HG02885 (cell line): ENCODE results near the gene ADCY7.
"Not testable (repeated sequence)": the region's sequence is repeated elsewhere in the genome, so short reads cannot be mapped to it uniquely, and the experiment has no call there.

Source experiments
- ATAC-seq: cut with Tn5 transposase; IDR thresholded peaks from one replicate; pipeline ENCODE4 v1.9.1; 2021; ENCODE audit warnings: mild to moderate bottlenecking; ENCODE audit not compliant: unreplicated experiment, poor library complexity

Gene ADCY7

DNA sequence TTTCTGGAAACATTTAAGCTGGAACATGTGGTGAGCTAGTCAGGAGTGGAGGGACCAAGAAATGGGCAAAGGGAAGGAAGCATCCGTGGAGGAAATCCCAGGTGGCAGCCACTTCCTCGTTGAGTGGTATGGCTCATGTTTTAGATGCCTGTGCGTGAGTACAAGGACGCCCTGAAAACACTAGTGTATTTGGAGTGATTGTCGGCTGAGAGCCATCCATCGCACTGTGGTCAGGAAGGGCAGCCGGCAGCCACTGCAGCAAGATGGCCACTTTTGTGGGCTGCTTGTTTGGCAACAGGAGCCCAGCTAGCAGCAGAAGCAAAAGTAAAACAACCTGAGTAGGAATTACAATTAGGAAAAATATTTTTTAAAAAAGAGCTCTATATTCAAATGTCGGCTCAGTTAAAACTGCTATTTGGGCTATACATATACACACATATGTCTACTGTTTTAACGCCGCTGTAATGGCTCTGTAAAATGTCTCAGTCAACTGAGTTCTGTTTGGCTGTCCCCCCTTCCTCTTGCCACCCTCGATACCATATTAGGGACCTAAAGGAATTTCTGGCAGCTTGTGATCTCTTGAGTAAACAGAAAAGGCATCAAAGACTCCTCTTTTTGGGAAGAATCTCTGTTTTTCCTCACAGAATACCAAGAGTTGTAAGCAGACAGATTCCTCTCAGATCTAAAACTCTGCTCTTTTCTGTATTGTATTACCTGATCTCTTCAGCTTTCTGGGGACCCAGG, 63.3 kb downstream of the ADCY7 start:
- ATAC-seq, result no peak

DNA sequence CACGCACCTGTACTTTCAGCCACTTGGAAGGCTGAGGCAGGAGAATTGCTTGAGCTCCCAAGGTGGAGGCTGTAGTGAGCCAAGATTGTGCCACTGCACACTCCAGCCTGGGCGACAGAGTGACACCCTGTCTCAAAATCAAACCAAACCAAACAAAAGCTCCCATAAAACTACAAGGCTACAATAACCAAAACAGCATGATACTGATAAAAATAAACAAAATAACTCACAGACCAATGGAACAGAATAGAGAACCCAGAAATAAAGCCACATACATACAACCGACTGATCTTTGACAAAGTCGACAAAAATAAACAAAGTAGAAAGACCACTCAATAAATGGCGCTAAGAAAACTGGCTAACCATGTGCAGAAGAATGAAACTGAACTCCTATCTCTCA, 65.2 kb downstream of the ADCY7 start:
- no peak for ATAC-seq

- no peak for ATAC-seq
These were observed 66.2 kb downstream of the ADCY7 start for GRCh38 chr16:50332599-50332998.

DNA sequence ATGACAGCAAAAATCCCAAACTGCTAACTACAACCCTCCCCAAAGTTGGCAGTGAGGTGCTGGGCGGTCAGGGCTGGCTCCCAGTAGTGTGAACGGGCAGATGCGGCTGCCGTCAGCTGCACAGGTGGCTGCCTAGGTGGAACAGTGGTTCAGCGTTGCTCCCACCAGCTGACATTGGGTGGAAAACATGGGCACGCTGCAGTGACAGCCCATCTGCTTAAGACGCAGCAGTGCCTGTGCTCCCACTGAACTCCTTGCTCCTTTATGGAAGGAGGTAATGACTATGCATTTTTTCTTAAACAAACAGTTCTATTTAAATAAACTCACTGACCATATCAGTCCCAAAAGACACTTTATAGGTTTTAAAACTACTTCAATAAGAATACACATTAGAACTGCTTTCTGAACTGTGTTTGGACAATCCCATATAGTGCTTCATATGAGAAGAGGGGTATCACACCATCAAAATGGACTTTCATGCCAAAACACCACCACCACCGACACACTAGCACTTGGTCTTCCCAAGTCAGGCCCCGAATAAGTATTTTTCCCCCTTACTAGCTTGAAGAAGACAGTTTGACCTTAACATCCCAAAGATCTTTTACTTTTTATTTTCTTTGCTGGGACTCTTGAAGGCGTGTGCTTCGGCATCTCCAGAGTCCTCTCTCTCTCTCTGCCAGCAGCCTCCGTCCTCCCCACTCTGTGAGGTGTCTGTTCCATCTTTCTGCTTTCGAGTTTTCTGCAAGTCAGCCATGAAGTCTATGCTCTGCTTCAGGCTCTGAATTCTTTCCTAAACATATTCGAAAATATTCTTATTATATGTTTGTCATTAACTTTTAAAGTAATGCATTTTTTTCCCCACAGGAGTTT, 68.0 kb downstream of the ADCY7 start:
- no peak for ATAC-seq

- peak; percentile 68 for ATAC-seq
These were observed 69.0 kb downstream of the ADCY7 start for GRCh38 chr16:50335196-50335958.

DNA sequence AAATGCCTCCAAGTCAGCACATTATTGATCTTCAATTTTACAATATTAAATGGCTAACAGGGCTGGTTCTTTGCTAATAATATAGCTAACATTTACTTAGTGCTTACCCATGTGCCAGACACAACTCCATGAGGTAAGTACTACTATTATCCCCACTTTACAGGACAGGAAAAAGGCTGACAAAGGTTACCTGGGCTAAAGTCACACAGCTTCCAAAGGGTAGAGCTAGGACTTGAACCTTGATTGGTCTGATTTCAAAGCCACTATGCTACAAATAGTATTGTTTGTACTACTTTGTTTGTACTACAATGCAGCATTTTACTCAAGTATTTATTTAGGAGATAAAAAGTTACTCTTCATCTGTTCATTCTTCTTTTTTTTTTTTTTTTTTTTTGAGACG, 70.5 kb downstream of the ADCY7 start:
- ATAC-seq, result no peak

DNA sequence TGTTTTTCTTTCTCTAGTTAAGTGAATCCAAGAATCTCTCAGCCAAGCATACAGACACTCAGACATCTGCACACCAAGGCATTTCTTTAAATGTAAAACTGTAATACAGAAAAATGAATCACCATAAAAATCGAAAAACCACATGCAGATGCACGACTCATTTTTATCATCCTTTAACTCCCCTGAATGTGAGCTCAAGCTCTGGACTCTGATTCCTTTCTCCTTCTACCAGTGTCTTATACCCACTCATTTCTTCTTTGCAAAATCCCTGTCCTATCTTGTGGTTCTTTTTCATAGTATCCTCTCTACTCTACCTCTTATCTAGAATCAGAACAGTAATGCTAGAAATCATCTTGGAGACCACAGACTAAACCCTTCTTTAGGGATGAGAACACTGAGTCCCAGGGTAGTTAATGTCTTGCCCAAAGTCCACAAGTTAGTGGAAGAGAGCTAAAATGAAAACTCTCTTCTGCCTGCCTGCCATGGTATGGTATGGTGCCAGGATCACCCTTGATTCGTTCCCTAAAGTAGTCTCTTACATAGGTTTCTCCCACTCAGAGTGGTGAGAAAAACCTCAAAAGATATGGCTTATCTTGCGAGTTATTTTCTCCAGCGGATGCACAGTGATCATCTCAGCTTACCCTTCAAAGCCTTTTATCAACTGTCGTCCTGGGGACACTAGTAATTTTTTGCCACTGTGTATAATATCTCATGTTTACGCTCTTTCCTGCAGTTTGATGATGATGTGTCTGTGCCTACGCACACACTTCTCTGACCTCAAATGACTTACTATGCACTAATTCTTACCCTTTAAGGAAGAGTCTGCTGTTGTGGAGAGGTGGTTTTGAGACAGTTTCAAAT, 72.2 kb downstream of the ADCY7 start:
- no peak for ATAC-seq

GRCh38 chr16:50340578-50340977, 74.2 kb downstream of the ADCY7 start:
- ATAC-seq, result no peak

DNA sequence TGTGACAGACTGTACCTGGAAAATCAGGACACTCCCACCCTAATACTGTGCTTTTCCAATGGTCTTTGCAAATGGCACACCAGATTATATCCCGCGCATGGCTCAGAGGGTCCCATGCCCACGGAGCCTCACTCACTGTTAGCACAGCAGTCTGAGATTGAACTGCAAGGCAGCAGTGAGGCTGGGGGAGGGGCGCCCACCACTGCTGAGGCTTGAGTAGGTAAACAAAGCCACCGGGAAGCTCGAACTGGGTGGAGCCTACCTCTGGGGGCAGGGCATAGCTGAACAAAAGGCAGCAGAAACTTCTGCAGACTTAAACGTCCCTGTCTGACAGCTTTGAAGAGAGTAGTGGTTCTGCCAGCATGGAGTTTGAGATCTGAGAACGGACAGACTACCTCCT, 77.2 kb downstream of the ADCY7 start:
- not testable (repeated sequence) for ATAC-seq

DNA sequence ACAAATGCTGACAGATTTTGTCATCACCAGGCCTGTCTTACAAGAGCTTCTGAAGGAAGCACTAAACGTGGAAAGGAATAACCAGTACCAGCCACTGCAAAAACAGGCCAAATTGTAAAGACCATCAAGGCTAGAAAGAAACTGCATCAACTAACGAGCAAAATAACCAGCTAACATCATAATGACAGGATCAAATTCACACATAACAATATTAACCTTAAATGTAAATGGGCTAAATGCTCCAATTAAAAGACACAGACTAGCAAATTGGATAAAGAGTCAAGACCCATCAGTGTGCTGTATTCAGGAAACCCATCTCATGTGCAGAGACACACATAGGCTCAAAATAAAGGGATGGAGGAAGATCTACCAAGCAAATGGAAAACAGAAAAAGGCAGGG, 78.9 kb downstream of the ADCY7 start:
- ATAC-seq, result not testable (repeated sequence)

DNA sequence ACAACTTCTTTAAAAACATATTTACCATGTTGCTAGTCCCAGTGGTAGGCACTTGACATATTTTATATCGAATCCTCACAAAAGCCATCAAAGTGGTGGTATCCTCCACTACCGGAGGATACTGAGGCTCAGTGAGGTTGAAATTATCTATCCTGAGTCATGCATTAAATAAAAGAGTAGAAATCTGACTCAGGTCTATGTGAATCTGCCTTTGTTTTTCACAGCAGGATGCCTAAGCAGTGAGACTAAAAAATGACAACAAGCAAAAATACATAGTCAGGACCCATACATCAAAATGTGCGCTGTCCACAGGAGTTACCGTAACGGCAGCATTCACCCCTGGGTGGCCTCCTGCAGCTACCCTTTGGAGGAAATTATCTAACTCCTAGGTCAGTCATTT, 84.8 kb downstream of the ADCY7 start:
- ATAC-seq, result no peak

- ATAC-seq, result no peak
These were observed 85.6 kb downstream of the ADCY7 start for GRCh38 chr16:50351952-50352351.

- ATAC-seq, result no peak
These were observed 87.7 kb downstream of the ADCY7 start for GRCh38 chr16:50354082-50354481.

DNA sequence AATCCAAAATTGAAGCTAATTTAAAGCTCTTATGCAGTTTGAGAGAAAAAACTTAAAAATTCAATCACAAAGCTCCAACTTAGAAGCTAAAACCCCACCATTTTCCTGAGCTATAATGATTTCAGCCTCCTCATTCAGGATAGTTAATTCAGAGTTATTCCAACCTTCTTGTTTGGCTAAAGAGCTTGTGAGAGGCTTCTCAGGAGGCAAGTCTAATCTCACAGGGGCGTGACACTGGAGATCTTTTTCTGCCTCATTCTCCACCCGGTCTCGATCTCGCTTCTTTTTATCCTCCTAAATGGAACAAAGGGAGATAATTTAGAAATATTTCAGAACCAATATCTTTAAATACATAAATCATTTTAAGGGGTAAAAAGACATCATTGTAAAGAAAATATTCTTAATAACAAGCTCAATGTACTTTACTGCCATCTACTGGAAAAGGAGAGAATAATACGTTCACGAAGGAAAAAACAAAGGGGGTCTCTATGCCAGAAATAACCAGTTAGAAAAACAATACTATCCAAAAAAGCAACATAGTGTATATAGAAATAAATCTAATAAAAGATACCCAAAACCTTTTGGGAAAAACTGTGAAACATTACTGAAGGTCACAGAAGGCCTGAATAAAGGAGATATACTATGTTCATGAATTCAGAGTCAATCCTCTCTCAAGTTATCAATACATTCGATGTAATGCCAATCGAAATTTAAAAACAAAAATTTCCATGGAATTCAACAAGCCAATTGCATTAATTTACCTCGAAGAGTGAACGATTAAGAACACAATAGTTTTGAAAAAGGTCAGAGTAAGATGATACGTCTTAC, 88.5 kb downstream of the ADCY7 start:
- no peak for ATAC-seq

- no peak for ATAC-seq
These were observed 93.3 kb downstream of the ADCY7 start for GRCh38 chr16:50359626-50360025.

- ATAC-seq, result no peak
These were observed 93.9 kb downstream of the ADCY7 start for GRCh38 chr16:50360033-50360778.

GRCh38 chr16:50360779-50361178, 94.4 kb downstream of the ADCY7 start:
- no peak for ATAC-seq

GRCh38 chr16:50363656-50364055, 97.3 kb downstream of the ADCY7 start:
- no peak for ATAC-seq
